COR-L47 (cell line): ENCODE results near the gene EPM2AIP1.
"Not testable (repeated sequence)": the region's sequence is repeated elsewhere in the genome, so short reads cannot be mapped to it uniquely, and the experiment has no call there.

Experiments used
- DNase-seq: peaks from one replicate; lab custom pipeline; 2025; lab: John Stamatoyannopoulos, UW

EPM2AIP1 gene

GRCh38 chr3:36993326-36994283, 674 bp upstream of the EPM2AIP1 start, which contains the start of gene MLH1:
TSS of gene MLH1 (plus strand) at chr3:36993518. CDS start at chr3:36993548, 30 bp downstream.
- no peak for DNase-seq

- DNase-seq = no peak
Observed at GRCh38 chr3:36991923-36992805, 767 bp downstream of the EPM2AIP1 start.

- no peak for DNase-seq
Observed at GRCh38 chr3:36991147-36991546, 1.8 kb downstream of the EPM2AIP1 start.

- no peak for DNase-seq
Observed at GRCh38 chr3:36989568-36989967, 3.4 kb downstream of the EPM2AIP1 start.

GRCh38 chr3:36989005-36989404, 3.9 kb downstream of the EPM2AIP1 start:
- no peak for DNase-seq

- no peak for DNase-seq
Observed at GRCh38 chr3:36988356-36988755, 4.6 kb downstream of the EPM2AIP1 start.

GRCh38 chr3:36981006-36981405, 11.9 kb downstream of the EPM2AIP1 start:
- DNase-seq = no peak

- no peak for DNase-seq
Observed at GRCh38 chr3:36973139-36973538, 19.8 kb downstream of the EPM2AIP1 start.

GRCh38 chr3:36972163-36972562, 20.8 kb downstream of the EPM2AIP1 start:
- no peak for DNase-seq

GRCh38 chr3:36969540-36970432, 23.1 kb downstream of the EPM2AIP1 start:
- DNase-seq = peak; percentile 92

GRCh38 chr3:36969085-36969484, 23.8 kb downstream of the EPM2AIP1 start:
- no peak for DNase-seq

- DNase-seq = no peak
Observed at GRCh38 chr3:36965440-36965839, 27.5 kb downstream of the EPM2AIP1 start.

- no peak for DNase-seq
Observed at GRCh38 chr3:36964817-36965216, 28.1 kb downstream of the EPM2AIP1 start.

GRCh38 chr3:36964331-36964730, 28.6 kb downstream of the EPM2AIP1 start:
- DNase-seq = no peak

- DNase-seq = not testable (repeated sequence)
Observed at GRCh38 chr3:36963008-36963407, 29.9 kb downstream of the EPM2AIP1 start.

GRCh38 chr3:36960502-36960901, 32.4 kb downstream of the EPM2AIP1 start:
- no peak for DNase-seq

- DNase-seq = peak; percentile 56
Observed at GRCh38 chr3:36959821-36960220, 33.1 kb downstream of the EPM2AIP1 start.

GRCh38 chr3:36957862-36958686, 34.9 kb downstream of the EPM2AIP1 start:
- no peak for DNase-seq

- DNase-seq = no peak
Observed at GRCh38 chr3:36957063-36957462, 35.9 kb downstream of the EPM2AIP1 start.

- DNase-seq = no peak
Observed at GRCh38 chr3:36956155-36956554, 36.8 kb downstream of the EPM2AIP1 start.
